ENCODE data around the gene PSD4. TPM values are rescaled to one million over a fixed set of nuclear protein-coding genes. Genes with fewer than 3 reads are reported as not detected.

Gene PSD4
- total and polyA plus RNA-seq, 2 of the 8 experiments (the other 6 are each of a cell fraction or from before 2014, with no cell fraction given): 0.53 to 1.2 TPM

DNA sequence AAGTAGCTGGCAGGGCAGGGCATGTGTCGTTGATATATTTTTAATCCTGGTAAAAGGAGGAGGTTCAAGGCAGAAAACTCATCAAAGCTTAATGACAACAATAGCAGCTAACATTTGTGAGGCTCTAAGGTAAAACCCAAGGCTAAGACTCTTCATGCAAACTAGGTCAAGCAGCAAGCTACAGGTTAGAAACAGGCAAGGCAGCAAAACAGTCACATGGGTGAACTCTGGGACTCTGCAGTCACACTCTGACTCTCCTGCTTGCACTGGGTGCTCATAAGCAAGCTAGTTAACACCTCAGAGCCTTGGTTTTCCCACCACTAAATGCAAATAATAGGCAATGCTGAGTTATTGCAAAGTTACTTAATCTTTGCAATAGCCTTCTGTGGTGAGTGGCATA lies 38.5 kb upstream of the PSD4 start:
- FAIRE-seq (no peak), DNase-seq (ENCODE audit: low read depth in 1 of 2, low spot score in 2 of 2) (peak in 1 of 2 experiments; percentile 7)
- Histone ChIP-seq H3K18ac (ENCODE audit: extremely low read depth, low read length) (no peak overlapping the region), H2BK5ac (ENCODE audit: low read depth, low read length) (no peak overlapping the region), H3K14ac (ENCODE audit: insufficient read length) (no peak overlapping the region), H2BK120ac (replicated peaks; ENCODE audit: low read depth, low read length) (no peak overlapping the region), H3K9ac (replicated peaks in 1 of 4; ENCODE audit: extremely low read depth in 1 of 4, low read depth in 3 of 4, low read length in 3 of 4) (no peak overlapping the region), H2AFZ (ENCODE audit: low read length) (no peak overlapping the region), H3K23me2 (ENCODE audit: low read depth, low read length) (no peaks in the 10 kb centered on the region), H4K20me1 (replicated peaks in 1 of 2; ENCODE audit: control insufficient read depth in 1 of 2, insufficient read depth in 2 of 2, low read length in 2 of 2) (no peaks in the 10 kb centered on the region), H3K36me3 (ENCODE audit: control insufficient read depth in 2 of 4, insufficient read depth in 4 of 4, low read length in 3 of 4) (no peaks in the 10 kb centered on the region), H3K9me3 (ENCODE audit: insufficient read depth in 2 of 2, low read depth in 1 of 2, low read length in 1 of 2) (no peaks in the 10 kb centered on the region), H3K56ac (replicated peaks; ENCODE audit: insufficient read length, low read depth, low read length) (no peak overlapping the region), H3K27ac (ENCODE audit: low read depth, low read length) (no peak overlapping the region), H3K27me3 (replicated peaks in 1 of 4; ENCODE audit: control insufficient read depth in 3 of 4, extremely low read depth in 1 of 4, insufficient read depth in 3 of 4, low read length in 3 of 4) (no peaks in the 10 kb centered on the region), H3K4ac (replicated peaks; ENCODE audit: insufficient read length, low read depth, low read length) (no peak overlapping the region), H2BK12ac (ENCODE audit: low read depth, low read length) (no peak overlapping the region), H4K91ac (replicated peaks; ENCODE audit: insufficient read length, low read length) (no peak overlapping the region), H3K79me1 (ENCODE audit: low read depth, low read length) (no peaks in the 10 kb centered on the region), H2BK20ac (ENCODE audit: low read length) (no peak overlapping the region), H4K8ac (ENCODE audit: extremely low read depth, insufficient read depth, low read length) (no peak overlapping the region), H3K23ac (ENCODE audit: insufficient read length) (no peak overlapping the region), H3K4me3 (ENCODE audit: extremely low read depth in 1 of 4, insufficient read depth in 2 of 4, low read depth in 3 of 4, low read length in 4 of 4) (no peak overlapping the region), H3K4me2 (ENCODE audit: insufficient read depth in 1 of 2, low read depth in 2 of 2, low read length in 2 of 2) (no peak overlapping the region), H2BK15ac (ENCODE audit: low read length) (no peak overlapping the region), H4K5ac (ENCODE audit: insufficient read length, low read depth, low read length) (no peak overlapping the region), H3K79me2 (ENCODE audit: control insufficient read depth in 1 of 2, insufficient read depth in 2 of 2, low read length in 2 of 2) (no peaks in the 10 kb centered on the region), H3K4me1 (replicated peaks in 1 of 4; ENCODE audit: control insufficient read depth in 3 of 4, insufficient read depth in 4 of 4, low read length in 3 of 4) (no peaks in the 10 kb centered on the region), H2AK5ac (ENCODE audit: low read depth, low read length) (no peak overlapping the region)
- ChIA-PET POLR2A (ENCODE audit: partially characterized antibody) (no interaction called here), CTCF (ENCODE audit: partially characterized antibody) (interaction anchor here (0.7 to 12.3 kb wide), 14 partner anchors 10 to 236 kb away, joined by 3 to 253 read pairs (median 20); partner anchors contain the start of gene PSD4)
- 80% methylated on average over 1 of the region's 1 CpG; no CpG with 5 or more reads in 1 of the 2 experiments for WGBS, 2 experiments (ENCODE audit: extremely low coverage in 1 of 2, insufficient coverage in 1 of 2, insufficient read length in 1 of 2, insufficient replicate concordance in 2 of 2, low coverage in 1 of 2, low lambda C conversion rate in 2 of 2, missing lambda C conversion rate in 1 of 2)
- TF ChIP-seq YY1 (IDR thresholded peaks at IDR 0.05; ENCODE audit: low read depth, low read length): no peak
